Measurements from ENCODE around the gene SNAP47. TPM values are rescaled to one million over a fixed set of nuclear protein-coding genes. Genes with fewer than 3 reads are reported as not detected.

Gene SNAP47
- total RNA-seq, 4 donors from 2014 or later: 25.7 to 71.0 (median 38.4) TPM

DNA sequence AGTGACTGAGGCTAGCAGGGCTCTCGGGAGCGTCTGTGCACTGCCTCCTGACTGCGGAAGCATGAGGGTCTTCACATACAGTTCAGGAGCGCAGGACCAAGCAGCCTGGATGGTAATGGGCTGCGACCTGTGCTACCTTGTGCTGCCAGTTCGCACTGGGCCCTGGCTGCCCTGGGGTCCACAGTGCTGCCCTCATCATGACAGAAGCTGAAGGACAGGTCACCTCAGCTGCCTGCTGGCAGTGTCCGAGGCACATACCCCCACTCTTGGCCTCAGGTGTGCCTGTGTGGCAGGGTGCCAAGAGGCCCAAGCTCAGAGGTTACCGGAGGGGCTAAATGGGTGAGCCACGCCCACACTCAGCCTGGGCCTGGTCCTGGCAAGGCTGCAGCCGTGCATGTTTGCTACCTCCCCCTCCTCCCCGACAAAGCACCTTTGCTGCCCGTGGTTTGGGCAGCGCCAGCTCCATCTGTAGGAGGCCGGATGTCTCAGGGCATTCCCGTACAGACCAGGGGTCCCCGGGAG, 4.5 kb upstream of the SNAP47 start:
- peaks cover 0 to 12% (median 0%) of the 10 kb centered on the region in 3 donors for H3K36me3 ChIP-seq
- no peaks in the 10 kb centered on the region for H3K27me3 ChIP-seq
- peaks cover 0 to 25% (median 9%) of the 10 kb centered on the region in 4 donors for H3K4me1 ChIP-seq
- DNase-seq: peak in 1 of 3 donors; percentile 51
- no peak overlapping the region for H3K4me3 ChIP-seq
- H3K27ac ChIP-seq: peak overlapping the region in 1 of 4 donors; percentile 15
- no peaks in the 10 kb centered on the region for H3K9me3 ChIP-seq
- TF ChIP-seq POLR2A (IDR thresholded peaks at IDR 0.05): no peak
- TF ChIP-seq, protein P1, sequence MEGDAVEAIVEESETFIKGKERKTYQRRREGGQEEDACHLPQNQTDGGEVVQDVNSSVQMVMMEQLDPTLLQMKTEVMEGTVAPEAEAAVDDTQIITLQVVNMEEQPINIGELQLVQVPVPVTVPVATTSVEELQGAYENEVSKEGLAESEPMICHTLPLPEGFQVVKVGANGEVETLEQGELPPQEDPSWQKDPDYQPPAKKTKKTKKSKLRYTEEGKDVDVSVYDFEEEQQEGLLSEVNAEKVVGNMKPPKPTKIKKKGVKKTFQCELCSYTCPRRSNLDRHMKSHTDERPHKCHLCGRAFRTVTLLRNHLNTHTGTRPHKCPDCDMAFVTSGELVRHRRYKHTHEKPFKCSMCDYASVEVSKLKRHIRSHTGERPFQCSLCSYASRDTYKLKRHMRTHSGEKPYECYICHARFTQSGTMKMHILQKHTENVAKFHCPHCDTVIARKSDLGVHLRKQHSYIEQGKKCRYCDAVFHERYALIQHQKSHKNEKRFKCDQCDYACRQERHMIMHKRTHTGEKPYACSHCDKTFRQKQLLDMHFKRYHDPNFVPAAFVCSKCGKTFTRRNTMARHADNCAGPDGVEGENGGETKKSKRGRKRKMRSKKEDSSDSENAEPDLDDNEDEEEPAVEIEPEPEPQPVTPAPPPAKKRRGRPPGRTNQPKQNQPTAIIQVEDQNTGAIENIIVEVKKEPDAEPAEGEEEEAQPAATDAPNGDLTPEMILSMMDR (IDR thresholded peaks at IDR 0.05): no peak

DNA sequence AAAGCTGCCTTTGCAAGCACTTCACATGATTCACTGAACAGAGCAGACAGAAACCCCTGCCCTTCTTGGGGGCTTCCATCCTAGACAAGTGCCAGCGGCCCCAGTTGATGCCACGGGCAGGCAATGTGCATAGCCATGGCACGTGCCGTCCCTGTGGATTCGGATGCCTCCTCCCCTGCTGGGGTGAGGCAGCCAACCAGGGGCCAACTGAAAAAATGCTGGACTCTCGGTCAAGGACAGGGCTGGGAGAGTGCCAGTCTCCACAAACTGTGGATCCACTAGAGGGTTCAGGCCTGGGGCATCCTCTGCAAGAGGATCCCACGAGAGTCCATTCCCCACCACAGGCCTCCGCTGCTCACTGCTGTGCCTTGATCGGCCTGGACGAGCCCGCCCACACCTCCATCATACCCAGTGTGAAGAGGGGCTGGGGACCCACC, 4.0 kb upstream of the SNAP47 start:
- Histone ChIP-seq H3K27me3 (no peaks in the 10 kb centered on the region), H3K9me3 (no peaks in the 10 kb centered on the region), H3K4me1 (peaks cover 0 to 30% (median 14%) of the 10 kb centered on the region in 4 donors), H3K4me3 (no peak overlapping the region), H3K36me3 (peaks cover 0 to 12% (median 0%) of the 10 kb centered on the region in 3 donors), H3K27ac (no peak overlapping the region)
- no peak for DNase-seq
- no peak for TF ChIP-seq POLR2A (IDR thresholded peaks at IDR 0.05)
- TF ChIP-seq, protein P1 (IDR thresholded peaks at IDR 0.05): no peak

DNA sequence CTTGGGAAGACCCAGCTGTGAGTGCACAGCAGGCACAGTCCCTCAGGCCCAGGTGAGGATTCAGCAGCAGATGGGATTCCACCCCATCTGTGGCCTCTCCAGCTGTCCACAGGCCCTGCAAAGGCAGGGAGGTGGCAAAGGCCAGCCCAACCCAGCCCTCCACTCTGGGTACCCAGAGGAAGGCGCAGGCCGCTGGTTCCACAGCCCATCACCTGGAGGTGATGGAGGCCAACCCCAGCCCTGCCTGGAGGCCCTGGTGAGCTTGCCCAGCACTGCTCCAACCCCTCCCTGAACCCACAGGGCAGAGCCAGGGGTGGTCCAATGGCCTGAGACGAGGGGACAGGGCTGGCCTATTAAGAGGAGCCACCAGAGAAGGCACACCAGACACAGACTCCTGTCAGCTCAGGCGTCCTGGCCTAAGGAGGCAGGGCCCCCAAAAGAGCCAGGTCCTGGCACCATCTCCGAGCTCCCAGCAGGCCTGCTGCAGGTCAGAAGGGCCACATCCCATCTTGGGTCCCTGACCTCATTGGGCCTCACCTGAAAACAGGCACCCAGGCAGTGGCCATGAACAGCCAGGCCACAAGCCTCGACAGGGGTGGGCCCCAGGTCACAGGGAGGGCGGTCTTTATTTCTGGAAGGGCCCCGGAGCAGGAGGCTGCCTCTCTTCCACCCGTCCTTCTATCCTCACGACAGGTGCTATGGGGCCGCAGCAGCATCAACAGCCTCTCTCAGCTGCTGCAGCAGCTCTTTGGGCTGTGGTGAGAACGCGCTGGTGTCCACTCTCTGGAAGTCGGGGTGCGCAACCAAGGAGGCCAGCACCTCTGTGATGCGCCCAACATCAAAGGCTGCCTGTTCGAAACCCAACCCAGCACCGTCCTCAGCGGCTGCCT, 3.3 kb upstream of the SNAP47 start:
- DNase-seq: no peak

DNA sequence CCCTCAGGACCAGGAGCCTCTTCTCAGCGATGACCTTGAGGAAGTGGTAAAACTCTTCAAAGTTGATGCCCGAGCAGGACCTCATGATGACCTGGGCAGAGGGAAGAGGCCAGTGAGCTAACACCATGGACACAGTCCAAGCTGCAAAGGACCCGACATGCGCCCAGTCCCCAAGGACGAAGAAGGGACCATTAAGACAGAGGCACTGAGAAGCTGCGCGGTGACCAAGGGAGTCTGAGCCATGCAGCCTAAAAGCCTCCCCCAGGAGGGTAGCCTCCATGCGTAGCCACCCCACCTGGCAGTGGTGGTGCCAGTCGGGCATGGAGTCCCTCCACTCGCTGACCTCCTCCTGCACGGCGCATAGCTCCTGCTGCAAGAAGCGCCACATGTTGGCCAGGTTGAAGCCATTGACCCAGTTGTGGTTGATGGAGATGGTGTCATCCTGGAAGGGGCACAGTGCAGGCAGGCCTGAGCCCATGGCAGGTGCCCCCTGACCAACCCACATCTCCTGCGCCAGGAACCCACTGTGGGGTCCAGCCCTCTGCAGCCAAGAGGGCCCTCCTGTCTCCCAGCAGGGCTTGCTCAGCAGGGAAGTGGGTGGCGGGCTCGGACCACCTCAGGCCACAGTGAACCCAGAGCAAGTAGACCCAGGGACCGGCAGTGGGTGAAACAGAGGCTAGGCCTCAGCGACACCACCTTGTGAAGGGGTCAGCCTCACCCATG, 2.5 kb upstream of the SNAP47 start:
- H3K4me1 ChIP-seq: peaks cover 0 to 34% (median 14%) of the 10 kb centered on the region in 4 donors

More for the DNA sequence above, 3.3 kb upstream of the SNAP47 start:
- H3K36me3 ChIP-seq: peaks cover 0 to 12% (median 0%) of the 10 kb centered on the region in 3 donors
- no peaks in the 10 kb centered on the region for H3K9me3 ChIP-seq
- peaks cover 0 to 34% (median 14%) of the 10 kb centered on the region in 4 donors for H3K4me1 ChIP-seq
- no peak for TF ChIP-seq POLR2A (IDR thresholded peaks at IDR 0.05)
- TF ChIP-seq, protein P1 (IDR thresholded peaks at IDR 0.05): no peak
- H3K4me3 ChIP-seq: no peak overlapping the region
- H3K27ac ChIP-seq: no peak overlapping the region
- no peaks in the 10 kb centered on the region for H3K27me3 ChIP-seq

DNA sequence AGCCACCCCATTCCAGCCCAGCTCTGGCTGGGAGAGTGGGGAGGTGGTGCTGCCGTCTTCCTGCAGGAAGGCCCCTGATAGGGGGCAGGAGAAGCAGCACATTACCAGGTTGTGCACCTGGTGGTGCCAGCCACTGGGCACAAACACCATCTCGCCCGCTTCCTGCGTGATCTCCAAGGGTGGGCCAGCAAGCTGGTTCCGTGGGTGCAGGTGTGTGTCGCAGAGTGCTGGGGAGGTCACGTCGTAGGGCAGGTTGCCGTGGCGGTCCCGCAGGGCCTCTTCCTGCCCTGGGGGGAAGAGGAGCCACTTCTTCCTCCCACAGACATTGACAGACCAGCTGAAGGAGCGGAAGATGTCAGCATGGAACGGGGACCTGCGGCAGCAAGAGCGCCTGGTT, 1.9 kb upstream of the SNAP47 start:
- TF ChIP-seq, protein P1 (IDR thresholded peaks at IDR 0.05): no peak
- no peak for TF ChIP-seq POLR2A (IDR thresholded peaks at IDR 0.05)
- H3K9me3 ChIP-seq: no peaks in the 10 kb centered on the region
- DNase-seq: peak in 1 of 3 donors; percentile 1
- H3K4me3 ChIP-seq: no peak overlapping the region
- peaks cover 0 to 12% (median 0%) of the 10 kb centered on the region in 3 donors for H3K36me3 ChIP-seq
- no peaks in the 10 kb centered on the region for H3K27me3 ChIP-seq
- no peak overlapping the region for H3K27ac ChIP-seq
- peaks cover 0 to 33% (median 12%) of the 10 kb centered on the region in 4 donors for H3K4me1 ChIP-seq

More for the DNA sequence above, 2.5 kb upstream of the SNAP47 start:
- peak in 1 of 3 donors; percentile 11 for DNase-seq
- H3K27me3 ChIP-seq: no peaks in the 10 kb centered on the region
- no peaks in the 10 kb centered on the region for H3K9me3 ChIP-seq
- peaks cover 0 to 12% (median 0%) of the 10 kb centered on the region in 3 donors for H3K36me3 ChIP-seq
- H3K4me3 ChIP-seq: no peak overlapping the region
- TF ChIP-seq, protein P1 (IDR thresholded peaks at IDR 0.05): no peak
- no peak for TF ChIP-seq POLR2A (IDR thresholded peaks at IDR 0.05)
- no peak overlapping the region for H3K27ac ChIP-seq
